Measurements from ENCODE around the gene FAM216B. TPM values are rescaled to one million over a fixed set of nuclear protein-coding genes. Genes with fewer than 3 reads are reported as not detected.
A peak's percentile ranks its signal among the peaks of the same experiment; 100 is the strongest.

The FAM216B gene
- total and polyA plus RNA-seq, 2 experiments from 2014 or later, result 0.06 TPM; not detected in 1

- Mint-ChIP-seq H3K9me3 (no peaks in the 10 kb centered on the region), H3K27me3 (ENCODE audit: insufficient read depth, low read depth, poor library complexity) (no peaks in the 10 kb centered on the region), H3K36me3 (ENCODE audit: low read depth) (no peaks in the 10 kb centered on the region), H3K4me3 (no peak overlapping the region), H3K27ac (no peak overlapping the region), H3K4me1 (no peaks in the 10 kb centered on the region; the same call in 1 of the 3 replicates)
- Histone ChIP-seq H3K9me2 (ENCODE audit: insufficient read depth) (peaks cover 6% of the 10 kb centered on the region), H4K20me1 (replicated peaks; ENCODE audit: insufficient read depth) (no peaks in the 10 kb centered on the region), H3K79me2 (replicated peaks; ENCODE audit: insufficient read depth) (no peaks in the 10 kb centered on the region), H2AFZ (peak overlapping the region; percentile 69; the same call in 1 of the 2 replicates), H3K4me1 (ENCODE audit: insufficient read depth) (no peaks in the 10 kb centered on the region), H3K4me3 (no peak overlapping the region), H3F3A (replicated peaks; ENCODE audit: low read depth) (no peaks in the 10 kb centered on the region), H3K27me3 (ENCODE audit: insufficient read depth) (no peaks in the 10 kb centered on the region), H3K27ac (ENCODE audit: low read depth) (no peak overlapping the region), H3K4me2 (no peak overlapping the region), H3K36me3 (ENCODE audit: insufficient read depth) (no peaks in the 10 kb centered on the region)
- ATAC-seq, result no peak
- no peak for DNase-seq (ENCODE audit: low spot score)
- TF ChIP-seq ETS1 (IDR thresholded peaks at IDR 0.05) (no peak), REST (IDR thresholded peaks at IDR 0.05; ENCODE audit: unreplicated experiment) (no peak), STAT1 (IDR thresholded peaks at IDR 0.05; ENCODE audit: unreplicated experiment) (no peak), ZNF331 (CRISPR knock-in tag; IDR thresholded peaks at IDR 0.05; ENCODE audit: low read depth) (no peak), EZH2phosphoT487 (IDR thresholded peaks at IDR 0.05; ENCODE audit: unreplicated experiment) (no peak), ZNF114 (CRISPR knock-in tag; IDR thresholded peaks at IDR 0.05) (no peak), CREB1 (CRISPR knock-in tag; IDR thresholded peaks at IDR 0.05; ENCODE audit: low read depth) (no peak), POLR2AphosphoS5 (IDR thresholded peaks at IDR 0.05; ENCODE audit: low read depth) (no peak), ZNF462 (CRISPR knock-in tag; IDR thresholded peaks at IDR 0.05) (no peak), JUNB (IDR thresholded peaks at IDR 0.05; ENCODE audit: unreplicated experiment) (no peak), EZH2 (IDR thresholded peaks at IDR 0.05; ENCODE audit: low read depth, unreplicated experiment) (no peak), CTCF (conservative IDR thresholded peaks at IDR 0.05; ENCODE audit: low read depth in 2 of 2) (no peak), NANOG (IDR thresholded peaks at IDR 0.05; ENCODE audit: borderline replicate concordance) (no peak)
Measured at GRCh38 chr13:42745655-42746054, 35.7 kb upstream of the FAM216B start.

Measured in GM23338 (cell line).